ENCODE measurements around the gene MSRB3.
"Not testable (repeated sequence)": the region's sequence is repeated elsewhere in the genome, so short reads cannot be mapped to it uniquely, and the experiment has no call there.

MSRB3 gene

DNA sequence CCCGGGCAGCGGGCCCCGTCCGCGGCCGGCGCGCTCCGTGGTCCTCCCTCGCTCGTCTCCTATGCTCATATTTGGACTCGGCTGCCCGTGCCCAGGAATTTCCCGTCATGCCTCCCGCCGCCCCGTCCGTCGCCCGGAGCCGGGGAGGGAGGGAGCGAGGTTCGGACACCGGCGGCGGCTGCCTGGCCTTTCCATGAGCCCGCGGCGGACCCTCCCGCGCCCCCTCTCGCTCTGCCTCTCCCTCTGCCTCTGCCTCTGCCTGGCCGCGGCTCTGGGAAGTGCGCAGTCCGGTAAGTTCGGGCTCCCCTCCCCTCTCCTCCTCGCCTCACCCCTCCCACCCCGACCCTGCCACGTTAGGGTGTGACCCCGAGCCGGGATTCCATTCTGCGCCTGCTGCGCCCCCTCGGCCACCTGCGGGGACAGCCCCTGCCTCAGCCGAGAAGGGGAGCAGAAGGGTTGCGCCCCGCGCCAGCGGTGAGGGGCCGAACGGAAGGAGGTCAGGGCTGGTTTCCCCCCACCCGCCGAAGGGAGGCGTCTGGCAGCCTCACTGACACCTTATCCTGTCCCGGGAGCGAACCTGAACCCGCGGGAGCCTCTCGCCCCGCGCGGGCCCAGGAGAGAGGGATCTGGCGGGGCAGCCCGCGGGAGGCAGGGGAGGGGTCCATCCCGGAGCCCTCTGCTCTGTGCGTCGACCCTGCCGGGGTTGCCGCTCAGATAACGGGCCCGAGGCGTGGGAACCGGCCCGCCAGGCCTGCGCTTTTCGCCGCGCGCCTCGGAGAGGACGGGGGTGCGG is at the start of gene MSRB3:
Gene MSRB3 (plus strand): TSS at position 108 of the 793 bp plus-strand sequence. CDS start 29,897 bp downstream, outside the sequence.
- peak; percentile 4 for DNase-seq

DNA sequence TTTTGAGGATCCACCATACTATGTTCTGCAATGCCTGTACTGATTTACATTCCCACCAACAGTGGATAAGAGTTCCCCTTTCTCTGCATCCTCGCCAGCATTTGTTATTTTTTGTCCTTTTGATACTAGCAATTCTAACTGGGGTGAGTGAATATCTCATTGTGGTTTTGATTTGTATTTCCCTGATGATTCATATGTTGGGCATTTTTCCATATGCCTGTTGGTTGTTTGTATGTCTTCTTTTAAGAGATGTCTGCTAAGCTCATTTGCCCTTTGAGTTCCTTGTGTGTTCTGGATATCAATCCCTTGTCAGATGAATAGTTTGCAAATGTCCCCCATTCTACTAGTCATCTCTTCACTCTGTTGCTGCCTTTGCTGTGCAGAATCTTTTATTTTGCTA is 49.0 kb upstream of the MSRB3 start:
- no peak for DNase-seq

DNA sequence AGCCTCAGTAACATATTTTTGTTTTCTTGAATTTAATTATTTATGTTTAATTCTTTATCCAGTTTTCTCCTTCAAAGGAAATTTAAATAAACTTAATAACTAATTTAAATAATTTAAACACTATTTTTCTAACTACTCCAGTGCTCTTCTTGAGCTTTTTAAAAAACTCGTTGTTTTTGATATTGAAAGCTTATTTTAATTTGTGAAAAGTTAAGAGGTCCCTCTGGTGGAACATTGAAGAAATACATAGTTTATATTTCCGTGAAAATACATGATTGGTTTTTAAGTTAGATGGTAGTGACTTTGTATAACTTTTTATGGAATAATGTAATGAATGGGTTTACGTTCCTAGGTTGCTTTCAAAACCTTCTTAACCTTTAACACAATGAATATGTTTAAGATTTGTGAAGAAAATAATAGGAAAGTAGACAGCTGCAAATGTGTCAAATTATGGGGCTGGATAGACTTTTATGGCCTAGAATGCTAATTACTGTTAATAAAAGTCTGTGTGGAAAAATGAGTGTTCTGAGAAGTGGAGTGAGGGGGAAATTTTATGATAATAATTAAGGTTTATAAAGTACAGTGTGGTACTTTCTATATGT is 45.9 kb upstream of the MSRB3 start:
- DNase-seq = peak; percentile 29

GRCh38 chr12:65237153-65237552 is 41.3 kb upstream of the MSRB3 start:
- no peak for DNase-seq

- DNase-seq = no peak
These were observed 39.9 kb upstream of the MSRB3 start for GRCh38 chr12:65238609-65239008.

DNA sequence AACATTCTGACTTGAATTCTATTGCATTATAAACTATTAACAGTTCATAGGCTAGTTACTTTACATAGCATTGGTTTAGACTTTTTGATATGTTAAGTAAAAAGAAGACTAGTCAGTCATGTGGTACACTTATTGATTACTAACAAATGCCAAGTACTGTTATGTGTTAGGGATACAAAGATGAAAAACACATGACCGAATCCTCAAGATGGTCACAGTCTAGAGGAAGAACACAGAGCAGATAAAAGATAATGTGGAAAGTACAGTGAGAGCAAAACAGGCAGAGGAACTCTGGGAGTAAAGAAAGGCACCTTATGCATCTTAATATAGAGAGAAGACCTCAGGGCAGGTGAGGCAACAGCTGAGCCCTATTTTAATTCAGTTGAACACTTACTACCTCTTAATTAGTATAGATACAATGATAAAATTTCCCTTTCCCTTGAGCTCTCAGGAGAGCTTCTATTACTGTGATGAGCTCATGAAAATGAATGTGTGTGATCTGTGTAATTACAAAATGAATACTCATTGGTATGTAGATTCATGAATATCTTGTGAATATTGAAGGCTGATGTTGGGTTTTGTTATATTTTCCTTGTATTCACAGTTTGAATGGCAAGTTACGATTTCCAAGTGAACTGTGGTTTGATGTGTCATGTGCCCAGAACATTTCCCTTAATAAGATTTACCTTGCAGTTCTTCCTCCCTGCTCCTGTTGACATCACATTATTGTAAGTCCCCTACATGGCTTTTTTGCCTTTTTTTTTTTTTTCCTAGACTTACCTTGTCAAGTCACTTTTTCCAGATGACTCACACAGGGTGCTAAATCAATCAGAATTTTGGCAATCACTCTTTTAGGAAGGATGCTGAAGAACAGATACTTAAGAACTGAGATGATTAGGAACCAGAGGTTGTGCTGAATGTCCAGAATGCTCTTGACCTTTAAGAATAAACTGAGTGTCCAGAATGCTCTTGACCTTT is 29.5 kb upstream of the MSRB3 start:
- no peak for DNase-seq

GRCh38 chr12:65252515-65252914 is 26.0 kb upstream of the MSRB3 start:
- DNase-seq = no peak

DNA sequence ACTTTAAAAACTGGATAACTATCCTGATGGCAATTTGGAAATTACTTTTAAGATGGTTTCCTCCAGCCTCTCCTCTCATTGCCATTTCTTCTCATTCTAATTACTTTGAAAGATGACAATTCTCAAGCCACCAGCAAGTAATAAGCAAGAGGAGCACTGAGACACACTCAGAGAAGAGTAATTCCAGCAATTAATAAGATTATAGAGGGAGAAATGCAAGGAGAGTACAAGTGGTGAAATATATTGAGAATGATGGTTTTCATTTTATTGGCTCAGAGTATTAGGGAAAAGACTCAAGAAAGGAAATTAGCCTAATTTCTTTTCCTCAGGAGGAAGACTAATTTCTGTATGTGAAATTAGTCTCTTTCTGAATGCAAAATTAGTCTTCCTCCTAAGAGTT is 20.5 kb upstream of the MSRB3 start:
- DNase-seq = no peak

GRCh38 chr12:65259501-65259900 is 19.0 kb upstream of the MSRB3 start:
- DNase-seq = peak; percentile 4

GRCh38 chr12:65263777-65264176 is 14.7 kb upstream of the MSRB3 start:
- DNase-seq = peak; percentile 26

DNA sequence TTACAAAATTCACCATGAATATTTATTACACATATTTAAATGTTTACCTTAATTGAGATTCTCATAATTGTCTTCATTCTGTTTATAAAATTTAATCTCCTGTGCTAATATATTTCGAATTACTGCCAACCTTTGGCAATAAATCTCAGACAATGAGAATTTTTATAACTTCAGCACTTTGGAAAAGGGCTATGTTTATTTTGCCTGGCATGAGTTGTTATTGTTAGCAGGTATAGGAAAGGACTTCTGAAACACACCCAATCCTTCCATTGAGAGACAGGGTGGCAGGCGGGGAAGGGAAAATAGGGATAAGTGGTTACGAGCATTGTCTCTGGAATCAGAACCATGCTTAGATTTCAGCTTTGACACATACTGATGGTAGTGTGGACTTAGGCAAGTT is 12.1 kb upstream of the MSRB3 start:
- DNase-seq = no peak

DNA sequence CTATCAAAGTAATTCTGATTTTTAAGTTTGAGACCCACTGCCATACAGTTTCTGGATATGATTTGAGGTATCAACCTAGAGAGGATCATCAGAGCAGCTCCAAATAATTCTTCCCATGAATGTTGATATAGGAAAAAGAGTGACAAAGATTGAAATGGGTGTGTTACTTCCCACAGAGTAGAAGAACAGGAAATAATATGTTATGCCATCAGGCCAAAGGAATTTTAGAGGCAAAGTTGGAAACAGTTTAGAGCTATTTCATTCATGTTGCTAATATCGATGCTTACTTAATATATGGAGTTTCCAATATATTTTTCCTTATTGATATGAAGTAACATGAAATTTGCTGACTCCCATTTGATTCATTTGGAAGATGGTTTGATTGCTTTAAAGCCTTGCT is 8.9 kb upstream of the MSRB3 start:
- DNase-seq = no peak

DNA sequence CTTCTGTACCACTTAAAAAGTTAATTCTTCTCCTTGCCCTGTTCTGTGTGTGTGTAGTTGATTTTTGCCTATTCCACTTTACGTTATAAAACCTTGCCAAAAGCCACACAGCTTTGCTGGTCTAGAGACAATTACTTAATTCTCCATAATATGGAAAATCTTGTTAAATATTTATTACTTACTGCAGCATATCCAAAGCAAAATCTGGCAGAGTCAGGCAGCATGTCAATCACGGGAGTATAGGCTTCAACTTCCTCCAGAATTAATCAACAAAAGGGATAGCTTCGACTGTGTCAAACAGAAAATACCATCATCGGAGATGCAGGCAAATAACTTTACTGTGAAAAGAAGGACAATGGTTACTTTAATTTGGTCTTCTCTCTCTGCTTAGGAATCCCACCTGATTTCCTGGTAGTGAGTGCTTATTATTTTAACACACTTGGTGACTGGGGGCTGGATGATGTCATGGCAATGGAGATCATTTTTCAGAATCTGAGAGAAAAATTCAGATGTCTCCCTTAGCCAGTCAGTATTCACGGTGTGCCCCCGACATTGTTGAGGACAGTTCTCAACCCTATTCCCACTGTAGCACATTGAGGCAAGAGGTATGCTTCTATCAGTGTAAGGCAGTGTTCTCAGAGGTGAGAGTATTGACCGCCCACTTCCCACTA is 3.7 kb upstream of the MSRB3 start:
- no peak for DNase-seq

DNA sequence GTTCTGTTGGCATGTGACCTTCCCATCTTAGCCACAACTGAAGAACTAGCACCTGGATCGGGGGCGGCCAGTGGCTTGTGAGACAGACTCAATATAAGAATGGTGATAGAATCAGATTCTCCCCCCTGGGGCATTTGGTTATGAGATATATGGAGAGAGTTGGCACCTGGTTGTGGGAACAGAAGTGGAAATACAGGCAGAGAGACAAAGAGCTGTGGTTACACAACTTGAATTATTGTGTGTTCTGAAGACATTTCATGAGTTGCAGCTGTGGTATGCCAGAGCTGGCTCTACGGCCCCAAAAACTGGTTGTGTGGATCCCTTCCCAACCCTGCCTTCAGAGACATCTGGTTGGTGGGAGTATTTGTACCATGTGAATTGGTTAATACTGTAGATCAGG is 2.9 kb upstream of the MSRB3 start:
- DNase-seq = no peak

- DNase-seq = peak; percentile 21
These were observed 1.5 kb upstream of the MSRB3 start for GRCh38 chr12:65276916-65277530.

GRCh38 chr12:65277994-65278575 is 398 bp upstream of the MSRB3 start:
- no peak for DNase-seq

DNA sequence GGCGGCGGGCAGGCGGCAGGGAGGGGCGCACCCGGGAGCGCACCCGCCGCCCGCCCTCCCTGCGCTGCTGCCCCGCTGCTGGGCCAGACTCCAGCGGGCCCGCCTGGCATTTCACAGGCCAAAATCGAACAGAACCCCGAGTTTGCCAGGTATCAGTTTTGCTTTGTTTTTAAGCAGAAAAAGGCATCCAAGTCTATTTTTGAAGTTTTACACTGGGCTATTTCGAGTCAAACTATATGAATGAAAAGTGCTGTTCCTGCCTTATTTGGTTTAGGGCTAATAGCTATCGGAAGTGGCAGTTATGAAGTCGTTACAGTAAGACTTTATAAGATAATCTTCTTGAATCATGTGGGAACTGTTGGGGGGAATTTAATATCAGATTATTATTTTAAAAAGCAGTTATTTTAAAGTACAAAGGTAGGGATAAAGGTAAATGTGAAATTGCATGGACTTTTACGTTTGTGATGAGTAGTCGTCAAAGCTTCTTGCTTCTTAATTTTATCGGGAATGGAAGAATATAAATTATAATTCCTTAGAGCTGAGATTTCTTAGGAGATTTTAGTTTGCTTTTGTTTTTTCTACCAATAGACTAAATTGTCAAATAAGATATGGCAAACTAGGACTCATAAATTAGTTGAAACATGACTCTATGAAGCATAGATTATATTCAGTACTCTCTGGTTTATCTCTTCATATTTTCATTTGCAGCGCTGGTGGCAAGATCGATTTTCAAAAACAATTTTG is 1.1 kb downstream of the MSRB3 start:
- no peak for DNase-seq

GRCh38 chr12:65280306-65280705 is 1.8 kb downstream of the MSRB3 start:
- DNase-seq = no peak

DNA sequence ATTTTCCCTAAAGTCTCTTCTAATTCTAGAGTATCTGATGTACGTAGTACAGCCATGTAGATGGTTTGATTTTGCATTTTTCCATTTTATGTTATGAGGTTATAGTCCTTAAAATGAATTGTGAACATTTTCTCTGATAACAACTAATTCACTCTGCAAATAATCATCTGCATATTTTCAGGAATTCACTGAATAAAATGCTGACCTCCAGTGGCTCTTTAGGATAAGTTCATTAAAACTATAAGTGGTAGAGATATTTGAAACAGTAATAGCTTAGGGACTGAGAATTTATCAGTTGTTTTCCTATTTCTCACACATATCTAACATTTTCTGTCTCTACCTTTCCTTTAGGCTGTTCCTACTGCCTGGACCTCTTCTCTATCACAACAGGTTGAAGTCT is 4.4 kb downstream of the MSRB3 start:
- DNase-seq = no peak

DNA sequence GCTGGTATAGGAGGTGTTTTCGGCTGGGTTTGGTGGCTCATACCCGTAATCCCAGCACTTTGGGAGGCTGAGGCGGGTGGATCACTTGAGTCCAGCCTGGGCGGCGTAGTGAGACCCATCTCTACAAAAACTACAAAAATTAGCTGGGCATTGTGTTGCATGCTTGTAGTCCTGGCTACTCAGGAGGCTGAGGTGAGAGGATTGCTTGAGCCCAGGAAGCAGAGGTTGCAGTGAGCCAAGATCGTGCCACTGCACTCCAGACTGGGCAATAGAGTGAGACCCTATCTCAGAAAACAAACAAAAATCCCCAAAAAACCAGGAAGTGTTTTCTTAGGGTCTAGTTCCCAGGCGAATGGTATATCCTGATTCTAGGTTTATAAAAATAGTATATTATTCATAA is 7.0 kb downstream of the MSRB3 start:
- DNase-seq = not testable (repeated sequence)

DNA sequence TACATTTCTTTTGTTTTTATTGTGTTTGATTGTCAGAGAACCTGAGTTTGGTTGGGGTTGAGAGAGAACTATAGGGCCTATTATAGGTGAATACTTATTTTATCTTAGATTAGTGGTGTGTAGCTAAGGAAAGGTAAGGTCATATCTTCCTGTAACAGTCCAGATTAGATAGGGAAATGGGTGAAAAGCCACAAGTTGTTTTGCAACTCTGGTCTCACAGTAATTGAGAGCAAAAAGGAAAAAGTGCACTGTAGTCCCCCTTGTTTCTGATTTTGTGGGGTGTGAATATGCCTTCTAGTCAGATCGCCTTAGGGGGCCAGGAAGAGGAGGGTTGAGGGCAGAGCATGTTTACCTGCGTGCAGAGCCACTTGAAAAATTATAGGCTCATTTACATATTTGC is 8.9 kb downstream of the MSRB3 start:
- DNase-seq = no peak
